CD4-positive, alpha-beta T cell treated with Interleukin-1 beta for 1 hour (primary cell): ENCODE measurements around the gene IGLON5.

ENCODE experiments used
- DNase-seq, 2 donors: peaks; one replicate each; pipeline ENCODE4 v3.0.0-alpha.2; 2020 to 2022

IGLON5 gene

GRCh38 chr19:51339687-51340656, 28.5 kb downstream of the IGLON5 start:
- peak; percentile 91 to 94 for DNase-seq

DNA sequence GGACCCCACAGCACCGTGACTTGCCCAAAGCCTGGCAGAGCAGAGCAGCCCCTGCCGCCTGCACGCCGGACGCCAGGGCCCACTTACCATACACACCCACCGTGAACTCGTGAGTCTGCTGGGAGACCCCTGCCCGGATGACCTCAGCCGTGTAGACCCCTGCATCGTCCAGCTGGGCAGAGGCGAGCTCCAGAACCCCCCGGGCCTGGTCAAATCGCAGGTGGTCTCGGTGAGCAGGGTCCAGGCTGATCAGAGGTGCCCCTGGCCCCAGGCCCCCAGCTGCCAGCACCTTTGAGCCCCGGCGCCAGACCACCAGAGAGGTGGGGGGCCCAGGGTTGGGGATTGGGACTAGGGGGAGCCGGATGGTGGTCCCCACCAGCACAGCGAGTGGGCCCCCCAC, 29.6 kb downstream of the IGLON5 start:
- no peak for DNase-seq

GRCh38 chr19:51341976-51342580, 30.6 kb downstream of the IGLON5 start, which contains the start of gene VSIG10L:
TSS of gene VSIG10L (minus strand) at chr19:51342139. CDS start at chr19:51342124, 15 bp downstream.
- no peak for DNase-seq

DNA sequence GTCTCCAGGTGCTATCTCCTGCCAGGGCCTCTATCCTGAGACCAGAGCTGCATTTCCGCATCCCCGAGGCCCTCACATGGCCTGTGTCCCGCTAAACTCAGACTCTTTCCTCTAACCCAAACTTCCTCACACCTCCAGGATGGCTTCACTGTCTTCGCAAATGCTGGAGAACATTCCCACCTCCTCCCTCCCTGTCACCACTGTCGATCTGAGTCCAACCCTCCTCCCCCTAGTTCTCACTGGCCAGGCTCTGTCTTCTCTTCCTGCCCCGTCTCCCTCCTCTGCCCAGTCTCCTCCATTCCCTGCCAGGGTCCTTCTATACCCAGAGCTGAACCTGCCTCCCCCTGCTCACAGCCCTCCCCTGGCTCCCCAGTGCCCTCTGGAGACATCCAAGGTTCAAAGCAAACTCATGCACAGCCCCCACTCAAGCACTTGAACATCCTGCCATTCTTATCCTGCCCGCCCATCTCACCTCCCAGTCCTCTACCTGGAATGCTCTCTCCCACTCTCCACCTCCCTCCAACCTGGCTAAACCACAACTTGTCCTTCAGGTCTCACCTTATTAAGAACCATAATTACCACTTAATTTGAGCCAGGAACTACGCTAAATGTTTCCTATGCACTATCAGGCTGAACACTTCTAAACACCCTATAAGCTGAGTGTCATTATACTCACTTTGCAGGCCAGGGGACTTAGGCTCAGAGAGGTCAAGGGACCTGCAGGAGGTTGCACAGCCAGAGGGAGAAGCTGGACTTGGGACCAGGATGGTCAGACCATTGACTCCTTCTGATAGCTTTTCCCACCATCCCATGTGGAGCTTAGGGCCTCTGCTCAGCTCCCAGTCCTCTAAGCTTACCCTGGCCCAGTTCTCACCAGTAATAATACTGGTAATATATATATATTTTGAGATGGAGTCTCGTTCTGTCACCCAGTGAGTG, 31.5 kb downstream of the IGLON5 start:
- no peak for DNase-seq

GRCh38 chr19:51345076-51345620, 33.7 kb downstream of the IGLON5 start:
- no peak for DNase-seq

DNA sequence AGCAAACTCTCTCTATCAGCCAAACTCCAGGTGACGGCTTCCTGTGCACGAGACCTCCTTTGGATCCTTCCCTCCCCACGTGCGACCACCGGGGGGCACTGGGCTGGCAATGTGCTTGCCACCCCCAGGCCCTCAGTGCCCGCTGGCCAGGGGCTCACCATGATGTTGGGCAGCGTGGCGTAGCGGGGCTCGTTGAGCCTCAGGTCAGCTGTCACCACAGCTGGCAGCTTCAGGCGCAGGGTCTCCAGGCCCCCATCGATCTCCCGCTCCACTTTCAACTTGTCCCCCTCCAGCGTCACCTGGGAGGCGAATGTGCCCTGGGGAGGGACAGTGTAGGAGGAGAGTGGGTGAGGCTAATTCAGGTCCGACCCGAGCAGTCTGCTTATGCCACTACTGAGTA, 35.3 kb downstream of the IGLON5 start:
- no peak for DNase-seq

- no peak for DNase-seq
Observed at GRCh38 chr19:51347209-51347928, 35.9 kb downstream of the IGLON5 start.

- no peak for DNase-seq
Observed at GRCh38 chr19:51351266-51351990, 40.0 kb downstream of the IGLON5 start.

DNA sequence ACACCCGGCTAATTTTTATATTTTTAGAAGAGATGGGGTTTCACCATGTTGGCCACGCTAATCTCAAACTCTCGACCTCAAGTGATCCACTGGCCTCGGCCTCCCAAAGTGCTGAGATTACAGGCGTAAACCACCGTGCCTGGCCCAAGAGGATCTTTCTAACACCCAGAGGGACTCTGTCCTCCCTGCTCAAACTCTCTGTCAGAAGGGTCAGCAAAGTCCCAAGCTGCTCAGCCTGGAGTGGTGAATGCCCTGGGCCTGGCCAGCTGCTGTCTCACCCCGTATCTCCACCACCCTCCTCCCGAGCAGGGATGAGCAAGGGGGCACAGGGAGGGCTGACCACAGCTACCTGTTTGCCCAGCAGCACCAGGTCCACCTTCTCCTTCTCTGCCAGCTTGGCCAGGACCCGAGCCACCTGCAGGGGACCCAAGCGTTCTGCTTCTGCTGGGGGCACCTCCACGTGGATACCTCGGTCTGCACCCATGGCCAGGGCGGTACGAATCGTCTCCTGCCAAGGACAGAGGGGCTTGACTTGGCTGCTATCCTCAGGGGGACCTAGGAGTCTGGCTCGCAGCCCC, 41.4 kb downstream of the IGLON5 start:
- DNase-seq = no peak

DNA sequence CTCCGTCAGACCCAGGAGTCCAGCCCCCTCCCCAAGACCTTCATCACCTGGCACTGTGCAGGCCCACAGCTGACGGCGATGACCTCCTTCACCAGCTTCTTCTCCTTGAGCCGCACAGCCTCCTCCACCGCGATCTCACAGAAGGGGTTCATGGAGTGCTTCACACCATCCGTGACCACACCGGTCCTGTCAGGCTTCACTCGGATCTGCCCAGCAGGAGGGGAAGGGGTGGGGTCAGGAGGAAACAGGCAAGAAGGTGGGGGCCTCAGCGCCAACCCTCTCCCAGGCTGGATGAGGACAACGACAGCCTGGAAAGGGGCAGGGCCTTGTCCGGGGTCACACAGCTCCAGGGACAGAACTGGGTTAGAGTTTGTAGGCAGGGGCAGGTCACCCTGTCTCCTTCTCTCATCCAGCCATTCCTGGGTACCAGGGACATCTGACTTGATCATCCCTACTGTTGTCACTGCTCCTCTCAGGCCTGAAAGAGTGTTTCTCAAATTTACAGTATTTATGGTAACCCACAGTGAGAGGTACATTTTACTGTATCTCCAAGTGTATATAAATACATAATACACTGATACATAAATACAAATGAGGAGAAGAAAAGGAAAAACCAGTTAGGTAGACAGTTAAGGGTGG, 42.8 kb downstream of the IGLON5 start:
- DNase-seq = no peak

DNA sequence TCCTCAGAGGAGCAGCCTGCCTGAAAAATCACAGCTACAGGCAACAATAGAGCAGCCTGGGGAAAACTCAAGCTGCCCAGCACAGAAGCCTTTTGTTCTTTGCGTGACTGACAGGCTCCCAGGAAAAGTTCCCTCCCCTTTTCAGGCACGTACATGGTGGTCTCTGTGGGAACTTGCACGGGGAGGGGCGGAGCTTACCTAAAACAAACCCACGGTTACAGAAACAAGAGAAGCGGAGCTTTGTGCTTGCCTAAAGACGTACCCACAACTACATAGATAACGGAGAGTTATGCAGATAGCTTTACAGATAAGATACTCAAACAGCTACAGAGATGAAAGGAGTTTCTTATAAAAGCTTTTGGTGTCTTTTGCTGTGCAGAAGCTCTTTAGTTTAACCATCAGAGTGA, 43.3 kb downstream of the IGLON5 start:
- DNase-seq = peak; percentile 26 to 41

DNA sequence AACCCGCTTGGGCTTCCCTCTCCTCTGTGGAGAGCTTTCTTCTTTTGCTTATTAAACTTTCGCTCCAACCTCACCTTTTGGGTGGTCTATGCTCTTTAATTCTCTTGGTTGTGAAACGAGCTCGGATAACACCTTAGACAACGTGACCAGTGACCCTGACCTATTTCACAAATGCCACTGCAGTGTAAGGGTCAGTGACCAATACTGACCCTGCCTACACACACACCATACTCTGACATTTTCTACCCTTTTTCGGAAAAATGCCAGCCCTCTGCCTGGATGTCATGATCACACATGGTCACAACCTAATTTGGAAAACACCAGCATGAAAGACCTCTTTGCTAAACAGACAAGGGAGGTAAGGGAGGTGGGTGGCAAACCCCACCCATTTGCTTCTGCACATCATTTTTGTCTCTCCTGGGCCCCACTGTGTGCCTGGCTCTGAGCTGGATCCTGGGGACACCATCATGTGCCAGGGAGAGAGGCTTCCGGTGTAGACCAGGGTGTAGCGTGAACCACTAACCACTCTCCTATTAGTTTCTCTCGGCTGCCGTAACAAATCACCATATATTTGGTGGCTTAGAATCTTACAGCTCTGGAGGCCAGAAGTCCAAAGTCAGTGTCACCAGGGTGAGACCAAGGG, 44.8 kb downstream of the IGLON5 start:
- DNase-seq = no peak

- no peak for DNase-seq
Observed at GRCh38 chr19:51357952-51358351, 46.5 kb downstream of the IGLON5 start.

DNA sequence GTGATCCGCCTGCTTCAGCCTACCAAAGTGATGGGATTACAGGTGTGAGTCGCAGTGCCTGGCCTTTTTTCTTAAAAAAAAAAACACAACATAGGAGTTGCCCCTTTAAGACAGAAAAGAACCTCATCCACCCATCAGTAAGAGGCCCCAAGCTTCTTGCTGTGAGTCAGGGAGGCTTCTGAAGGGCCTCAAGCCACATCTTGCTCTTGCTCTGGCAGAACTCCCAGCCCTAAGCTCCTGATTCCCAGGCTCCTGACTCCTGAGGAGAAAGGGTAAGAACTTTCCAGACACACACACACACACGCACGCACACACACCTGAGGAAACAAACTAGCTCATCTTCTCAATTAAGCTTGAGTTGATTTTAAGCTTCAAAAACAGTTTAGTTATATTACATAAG, 47.9 kb downstream of the IGLON5 start:
- DNase-seq = no peak

- no peak for DNase-seq
Observed at GRCh38 chr19:51361239-51361638, 49.8 kb downstream of the IGLON5 start.

- DNase-seq = no peak
Observed at GRCh38 chr19:51364200-51365106, 53.0 kb downstream of the IGLON5 start.

DNA sequence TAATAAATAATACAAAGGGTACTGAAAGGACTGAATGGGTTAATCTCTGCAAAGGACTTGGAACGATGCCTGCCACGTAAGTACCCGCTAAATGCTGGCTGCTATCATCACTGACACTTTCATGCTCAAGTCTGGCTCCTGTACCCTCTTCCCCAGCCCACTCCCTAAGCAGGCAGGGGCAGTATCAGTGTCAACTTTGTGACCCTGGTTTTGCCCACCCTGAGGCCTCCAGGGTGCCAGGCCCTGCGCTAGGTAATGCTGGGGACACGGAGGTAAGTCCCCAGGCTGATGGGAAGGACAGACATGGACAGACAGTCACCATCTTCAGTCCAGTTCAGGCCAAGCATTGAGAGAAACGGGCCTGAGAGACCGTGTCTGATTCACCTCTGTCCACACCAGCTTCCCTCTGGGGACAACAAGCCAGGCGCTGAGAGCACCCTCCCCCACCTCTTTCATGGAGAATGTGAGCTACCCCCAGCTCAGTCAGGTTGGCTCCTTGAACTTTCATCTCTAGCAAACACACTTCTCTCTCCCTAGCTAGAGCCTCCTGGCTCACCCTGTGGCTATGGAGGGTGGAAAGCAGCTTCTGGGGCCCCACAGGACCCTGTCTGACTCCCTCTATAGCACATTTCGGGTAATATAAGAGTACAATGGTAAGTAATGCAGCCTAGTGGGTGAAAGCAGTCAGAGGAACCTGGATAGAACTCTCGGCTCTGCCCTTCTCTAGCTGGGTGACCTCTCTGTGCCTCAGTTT, 53.9 kb downstream of the IGLON5 start:
- peak in 1 of 2 donors; percentile 20 for DNase-seq

- DNase-seq = no peak
Observed at GRCh38 chr19:51365965-51366388, 54.5 kb downstream of the IGLON5 start, which contains the start of gene ETFB. TSS of gene ETFB (minus strand) at chr19:51366388. CDS start at chr19:51366326, 62 bp downstream.
